Left lung (tissue), 10 donors: Measurements from ENCODE around the gene TKT. TPM values are rescaled to one million over a fixed set of nuclear protein-coding genes. Genes with fewer than 3 reads are reported as not detected.

Experiments
- ATAC-seq: fragments of 200-7000 bp; cut with Tn5 transposase; one replicate; pipeline ENCODE4 v1.9.1; 2020; ENCODE audit warnings: moderate library complexity
- DNase-seq, 4 donors: peaks; one replicate each; pipeline ENCODE4 v3.0.0-alpha.2; 2013 to 2020
- H3K27ac ChIP-seq, 2 donors: fragments of 200-600 bp; sonication (generic) in 1 of 2; one replicate each; pipeline versions ENCODE4 v1.5.0 to v1.8.0; 2020 to 2021
- H3K27me3 ChIP-seq, 2 donors: fragments of 200-600 bp; sonication (generic) in 1 of 2; one replicate each; pipeline versions ENCODE4 v1.5.0 to v1.8.0; 2020 to 2021
- H3K36me3 ChIP-seq, 2 donors: fragments of 200-600 bp; sonication (generic) in 1 of 2; one replicate each; pipeline versions ENCODE4 v1.5.0 to v1.8.0; 2020 to 2021
- H3K4me1 ChIP-seq, 2 donors: fragments of 200-600 bp; one replicate each; pipeline ENCODE4 v1.8.0; 2021
- H3K4me3 ChIP-seq, 2 donors: fragments of 200-600 bp; sonication (generic) in 1 of 2; one replicate each; pipeline versions ENCODE4 v1.5.0 to v1.8.0; 2020 to 2021; ENCODE audit warnings: mild to moderate bottlenecking in 1 of 2
- H3K9me3 ChIP-seq, 2 donors: fragments of 200-600 bp; sonication (generic) in 1 of 2; one replicate each; pipeline versions ENCODE4 v1.5.0 to v1.8.0; 2020 to 2021
- intact Hi-C, 2 donors: fragments of 100-400 bp; cut with DNase I; formaldehyde crosslinking; loops; one replicate each; pipeline versions ENCODE4 v1.11.2 to v1.14.2; 2022
- polyA plus RNA-seq, 6 donors: library from polyadenylated mRNA; unstranded; fragments of 120-200 nt; gene quantifications; one replicate each; pipeline ENCODE4 v1.2.1, GENCODE V29; 2013; ENCODE audit not compliant: insufficient read length in 6 of 6
- total RNA-seq, 2 donors: library from RNA; stranded (reverse); fragmentation: NEBNext Ultra II Directional; extraction: Animal tissue kit (Norgen Biotek cat#: 25700); gene quantifications; one replicate each; pipeline ENCODE4 v1.2.1, GENCODE V29; 2021
- TF ChIP-seq, protein P1 (sequence below), 2 donors: fragments of 200-600 bp; sonication (generic) in 1 of 2; IDR thresholded peaks; one replicate each; pipeline versions ENCODE4 v1.5.0 to v1.8.0; 2021; ENCODE audit warnings: antibody characterized with exemption in 2 of 2
- donor health status: DM: no; HTN: yes; CAD: no.
- donor health status: DM: no; HTN: no; CAD: no.

TKT gene
- total and polyA plus RNA-seq, 8 donors = 210 to 594 (median 239) TPM

DNA sequence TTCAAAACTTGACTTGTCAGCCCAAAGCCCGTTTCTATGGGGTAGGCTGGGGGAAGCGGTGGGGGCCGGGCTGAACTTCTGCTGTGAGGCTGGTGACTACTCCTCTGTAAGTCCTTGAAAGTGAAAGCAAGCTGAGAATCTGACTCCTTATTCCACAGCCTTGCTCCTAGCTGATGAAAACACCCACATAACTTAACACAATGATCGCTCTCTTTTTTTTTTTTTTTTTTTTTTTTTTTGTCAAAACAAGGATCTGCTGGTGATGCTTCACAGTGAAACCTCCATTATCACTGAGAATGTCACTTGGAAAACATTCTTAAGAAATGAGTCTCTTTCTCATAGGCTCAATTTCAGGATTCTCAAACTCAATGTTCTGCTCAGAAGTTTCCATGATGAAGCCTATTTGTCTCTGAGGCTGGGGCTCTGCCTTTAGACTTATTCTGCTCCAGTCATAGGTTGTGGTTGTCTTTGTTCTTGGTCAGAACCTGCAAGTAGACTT is 31.4 kb upstream of the TKT start:
- intact Hi-C loops = no loop called here
- H3K36me3 ChIP-seq = peaks cover 0 to 75% of the 10 kb centered on the region in 2 donors
- H3K4me1 ChIP-seq = no peaks in the 10 kb centered on the region
- TF ChIP-seq, protein P1, sequence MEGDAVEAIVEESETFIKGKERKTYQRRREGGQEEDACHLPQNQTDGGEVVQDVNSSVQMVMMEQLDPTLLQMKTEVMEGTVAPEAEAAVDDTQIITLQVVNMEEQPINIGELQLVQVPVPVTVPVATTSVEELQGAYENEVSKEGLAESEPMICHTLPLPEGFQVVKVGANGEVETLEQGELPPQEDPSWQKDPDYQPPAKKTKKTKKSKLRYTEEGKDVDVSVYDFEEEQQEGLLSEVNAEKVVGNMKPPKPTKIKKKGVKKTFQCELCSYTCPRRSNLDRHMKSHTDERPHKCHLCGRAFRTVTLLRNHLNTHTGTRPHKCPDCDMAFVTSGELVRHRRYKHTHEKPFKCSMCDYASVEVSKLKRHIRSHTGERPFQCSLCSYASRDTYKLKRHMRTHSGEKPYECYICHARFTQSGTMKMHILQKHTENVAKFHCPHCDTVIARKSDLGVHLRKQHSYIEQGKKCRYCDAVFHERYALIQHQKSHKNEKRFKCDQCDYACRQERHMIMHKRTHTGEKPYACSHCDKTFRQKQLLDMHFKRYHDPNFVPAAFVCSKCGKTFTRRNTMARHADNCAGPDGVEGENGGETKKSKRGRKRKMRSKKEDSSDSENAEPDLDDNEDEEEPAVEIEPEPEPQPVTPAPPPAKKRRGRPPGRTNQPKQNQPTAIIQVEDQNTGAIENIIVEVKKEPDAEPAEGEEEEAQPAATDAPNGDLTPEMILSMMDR (IDR thresholded peaks at IDR 0.05) = no peak
- no peaks in the 10 kb centered on the region for H3K27me3 ChIP-seq
- H3K27ac ChIP-seq = no peak overlapping the region
- no peaks in the 10 kb centered on the region for H3K9me3 ChIP-seq
- no peak overlapping the region for H3K4me3 ChIP-seq
- ATAC-seq = no peak
- DNase-seq = peak in 1 of 4 donors; percentile 29

- Histone ChIP-seq H3K4me1 (no peaks in the 10 kb centered on the region), H3K27me3 (no peaks in the 10 kb centered on the region), H3K9me3 (no peaks in the 10 kb centered on the region), H3K4me3 (no peak overlapping the region), H3K36me3 (peaks cover 0 to 70% of the 10 kb centered on the region in 2 donors), H3K27ac (no peak overlapping the region)
- ATAC-seq = no peak
- TF ChIP-seq, protein P1 (IDR thresholded peaks at IDR 0.05) = no peak
- DNase-seq = no peak
- intact Hi-C loops = no loop called here
Measured at GRCh38 chr3:53286727-53287126, 30.9 kb upstream of the TKT start.

DNA sequence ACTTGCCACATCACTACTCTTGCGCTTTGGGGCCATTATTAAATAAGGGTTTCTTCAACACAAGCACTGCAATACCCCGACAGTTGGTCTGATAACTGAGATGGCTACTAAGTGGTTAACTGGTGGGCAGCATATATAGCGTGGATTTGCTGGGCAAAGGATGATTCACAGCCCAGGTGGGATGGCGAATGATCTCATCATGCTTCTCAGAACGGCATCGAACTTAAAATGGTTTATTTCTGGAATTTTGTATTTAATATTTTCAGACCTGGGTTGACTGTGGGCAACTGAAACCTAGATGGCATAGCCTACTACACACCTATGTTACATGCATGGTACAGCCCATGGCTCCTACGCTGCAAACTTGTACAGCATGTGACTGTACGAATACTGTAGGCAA is 26.8 kb upstream of the TKT start:
- H3K36me3 ChIP-seq = peaks cover 0 to 42% of the 10 kb centered on the region in 2 donors
- ATAC-seq = no peak
- TF ChIP-seq, protein P1 (IDR thresholded peaks at IDR 0.05) = no peak
- H3K27ac ChIP-seq = no peak overlapping the region
- DNase-seq = no peak
- H3K4me3 ChIP-seq = no peak overlapping the region
- no peaks in the 10 kb centered on the region for H3K4me1 ChIP-seq
- H3K9me3 ChIP-seq = no peaks in the 10 kb centered on the region
- intact Hi-C loops = no loop called here
- H3K27me3 ChIP-seq = no peaks in the 10 kb centered on the region

GRCh38 chr3:53278667-53279066 is 22.8 kb upstream of the TKT start:
- ATAC-seq = no peak
- Histone ChIP-seq H3K4me3 (no peak overlapping the region), H3K36me3 (peaks cover 0 to 6% of the 10 kb centered on the region in 2 donors), H3K27ac (no peak overlapping the region), H3K27me3 (no peaks in the 10 kb centered on the region), H3K4me1 (no peaks in the 10 kb centered on the region), H3K9me3 (no peaks in the 10 kb centered on the region)
- TF ChIP-seq, protein P1 (IDR thresholded peaks at IDR 0.05) = no peak
- intact Hi-C loops = no loop called here
- no peak for DNase-seq

DNA sequence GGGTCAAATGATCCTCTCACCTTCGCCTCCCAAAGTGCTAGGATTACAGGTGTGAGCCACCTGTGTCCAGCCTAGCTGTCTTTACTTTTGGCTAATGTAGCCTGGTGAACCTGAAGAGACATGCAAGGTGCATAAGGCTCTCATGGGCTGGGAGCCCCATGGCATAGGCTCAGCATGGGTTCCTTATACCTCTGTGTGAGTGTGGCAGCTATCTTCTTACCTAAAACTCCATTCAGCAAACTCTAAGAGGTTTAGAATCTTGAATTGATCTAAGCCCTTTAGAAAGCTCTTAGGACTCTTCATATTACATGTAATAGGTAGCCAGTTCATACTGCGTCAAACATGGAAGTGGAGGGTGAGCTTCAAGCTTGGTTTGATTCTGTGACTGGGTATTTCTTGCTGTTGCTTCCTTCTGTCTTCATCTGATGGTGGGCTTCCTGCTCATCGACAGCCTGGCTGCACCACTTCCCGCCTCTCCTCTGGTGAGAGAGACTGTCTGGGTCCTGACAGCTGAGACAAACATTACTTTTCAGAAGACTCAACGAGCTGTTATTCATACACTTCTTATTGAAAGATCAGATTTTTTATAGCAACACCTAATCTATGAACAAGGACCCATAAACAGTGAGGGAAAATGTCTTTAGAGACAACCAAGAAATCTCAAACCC is 19.2 kb upstream of the TKT start:
- TF ChIP-seq, protein P1 (IDR thresholded peaks at IDR 0.05) = no peak
- DNase-seq = peak in 1 of 4 donors; percentile 49
- Histone ChIP-seq H3K27ac (peak overlapping the region in 1 of 2 donors; percentile 6), H3K4me3 (no peak overlapping the region), H3K9me3 (no peaks in the 10 kb centered on the region), H3K27me3 (no peaks in the 10 kb centered on the region), H3K36me3 (no peaks in the 10 kb centered on the region), H3K4me1 (peaks cover 3 to 15% of the 10 kb centered on the region in 2 donors)
- intact Hi-C loops = no loop called here
- peak; percentile 39 for ATAC-seq
